Measurements from ENCODE around the gene SPRING1. TPM values are rescaled to one million over a fixed set of nuclear protein-coding genes. Genes with fewer than 3 reads are reported as not detected.
"Not testable (repeated sequence)": the region's sequence is repeated elsewhere in the genome, so short reads cannot be mapped to it uniquely, and the experiment has no call there.

Gene SPRING1
- total RNA-seq, 1 donor from 2014 or later, result 23.2 TPM

DNA sequence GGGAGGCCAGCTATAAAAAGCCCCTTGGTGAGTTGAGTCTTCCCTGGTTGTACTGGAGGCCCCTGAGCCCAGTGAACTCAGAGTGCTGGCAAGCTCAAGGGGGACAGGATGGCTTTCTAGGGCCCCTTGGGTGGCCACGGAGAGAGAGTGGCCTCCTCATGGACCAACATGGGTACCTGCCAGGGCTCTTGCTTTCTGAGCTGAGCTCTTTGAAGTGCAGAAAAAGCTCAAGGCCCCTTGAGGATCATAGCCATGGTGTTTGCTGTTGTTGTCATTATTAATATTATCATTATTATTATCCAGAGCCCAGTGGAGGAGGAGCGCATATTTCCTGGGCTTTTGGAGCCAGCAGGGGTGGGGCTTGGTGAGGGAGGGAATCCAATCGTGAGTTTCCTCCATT is 6.9 kb upstream of the SPRING1 start:
- FAIRE-seq (no peak), DNase-seq (ENCODE audit: low spot score in 2 of 2) (no peak)

DNA sequence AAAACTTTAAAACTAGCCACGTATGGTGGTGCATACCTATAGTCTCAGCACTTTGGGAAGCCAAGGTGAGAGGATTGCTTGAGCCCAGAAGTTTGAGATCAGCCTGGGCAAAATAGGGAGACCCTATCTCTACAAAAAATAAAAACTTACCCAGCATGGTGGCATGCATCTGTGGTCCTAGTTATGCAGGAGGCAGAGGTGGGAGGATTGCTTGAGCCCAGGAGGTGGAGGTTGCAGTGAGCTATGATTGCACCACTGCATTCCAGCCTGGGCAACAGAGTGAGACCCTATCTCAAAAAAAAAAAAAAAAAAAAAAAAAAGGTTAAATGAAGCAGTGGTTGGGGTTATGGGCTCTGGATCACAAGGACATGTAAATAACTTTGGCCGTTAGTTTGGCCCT is 4.9 kb upstream of the SPRING1 start:
- not testable (repeated sequence) for DNase-seq (ENCODE audit: low spot score in 2 of 2); FAIRE-seq

DNA sequence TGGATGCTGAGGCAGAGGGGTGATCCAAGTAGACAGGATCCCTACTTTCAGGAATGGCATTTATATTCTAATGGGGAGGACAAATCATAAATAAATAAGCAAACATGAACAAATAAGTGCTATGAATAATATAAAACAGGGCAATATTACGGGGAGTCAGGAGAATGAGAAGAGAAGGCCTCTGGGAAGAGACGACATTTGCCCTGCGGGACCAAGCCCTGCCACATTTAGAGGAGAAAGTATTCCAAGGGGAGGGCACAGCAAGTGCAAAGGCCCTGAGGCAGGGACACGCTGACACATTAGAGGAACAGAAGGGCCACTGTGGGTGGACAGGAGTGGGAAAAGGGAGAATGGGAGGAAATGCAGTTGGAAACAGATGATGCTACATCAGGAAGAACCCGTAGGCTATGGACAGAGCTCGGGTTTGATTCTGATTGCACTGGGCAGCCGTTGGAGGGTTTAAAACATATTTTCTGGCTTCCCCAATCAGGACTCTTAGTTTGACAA is 1.6 kb upstream of the SPRING1 start:
- no peak for DNase-seq (ENCODE audit: low spot score in 2 of 2)
- FAIRE-seq, result no peak

DNA sequence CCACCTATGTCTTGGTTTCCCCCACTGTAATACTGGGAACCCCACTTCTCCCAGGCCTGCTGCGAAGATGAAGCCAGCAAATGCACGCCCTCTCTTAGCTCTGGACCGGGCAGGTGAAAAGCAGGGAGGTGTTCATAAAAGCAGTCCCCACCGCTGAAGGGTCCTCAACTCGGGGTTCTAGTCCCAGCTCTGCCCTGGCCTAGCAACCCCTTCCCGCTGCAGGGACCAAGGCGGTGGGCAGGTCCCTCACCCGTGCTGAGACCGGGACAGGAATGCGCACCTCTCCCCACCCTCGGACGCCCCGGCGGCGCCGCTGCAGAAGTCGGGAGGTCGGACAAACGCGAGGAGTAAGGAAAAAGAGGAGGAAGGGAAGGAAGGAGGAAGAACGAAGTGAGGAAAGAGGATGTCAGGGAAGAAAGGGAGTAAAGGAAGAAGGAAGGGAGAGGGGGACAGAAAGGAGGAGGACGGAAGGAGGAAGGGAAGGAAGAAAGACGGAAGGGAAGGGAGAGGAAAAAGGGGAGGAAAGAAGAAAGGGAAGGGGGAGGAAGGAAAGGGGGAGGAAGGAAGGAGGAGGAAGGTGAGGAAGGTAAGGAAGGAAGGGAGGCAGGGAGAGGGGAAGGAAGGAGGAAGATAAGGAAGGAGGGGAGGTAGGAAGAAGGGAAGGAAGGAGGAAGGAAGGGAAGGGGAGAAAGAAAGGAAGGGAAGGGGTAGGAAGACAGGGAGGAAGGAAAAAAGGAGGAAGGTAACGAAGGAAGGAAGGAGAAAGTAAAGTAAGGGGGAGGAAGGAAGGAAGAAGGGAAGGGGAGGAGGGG is 701 bp downstream of the SPRING1 start:
- FAIRE-seq, result no peak
- DNase-seq (ENCODE audit: low spot score in 2 of 2), result no peak

DNA sequence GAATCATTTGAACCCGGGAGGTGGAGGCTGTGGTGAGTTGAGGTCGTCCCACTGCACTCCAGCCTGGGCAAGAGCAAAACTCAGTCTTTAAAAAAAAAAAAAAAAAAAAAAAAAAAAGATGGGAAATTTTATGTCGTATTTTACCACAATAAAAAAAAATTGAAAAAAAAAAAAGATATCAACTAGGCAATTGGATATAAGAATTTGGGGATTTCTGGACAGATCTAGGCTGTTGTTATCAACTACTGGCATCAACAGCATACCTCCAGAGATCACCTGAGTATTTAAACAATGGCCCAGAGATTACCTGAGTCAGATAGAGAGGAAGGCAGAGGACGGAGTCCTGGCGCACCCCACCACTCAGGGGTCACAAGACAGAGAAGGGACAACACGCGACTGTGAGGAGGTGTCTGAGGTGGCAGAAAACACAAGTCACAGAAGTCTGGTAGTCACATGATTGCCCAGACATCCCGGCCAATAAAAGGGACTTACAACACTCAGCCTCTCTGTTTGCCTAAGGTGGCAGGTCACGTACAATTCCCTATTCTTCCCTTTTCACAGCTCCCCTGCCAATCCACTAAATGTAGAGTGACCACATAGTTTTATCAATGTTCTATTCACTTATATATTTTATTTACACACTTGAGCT is 1.8 kb downstream of the SPRING1 start:
- FAIRE-seq (no peak), DNase-seq (ENCODE audit: low spot score in 2 of 2) (no peak)

DNA sequence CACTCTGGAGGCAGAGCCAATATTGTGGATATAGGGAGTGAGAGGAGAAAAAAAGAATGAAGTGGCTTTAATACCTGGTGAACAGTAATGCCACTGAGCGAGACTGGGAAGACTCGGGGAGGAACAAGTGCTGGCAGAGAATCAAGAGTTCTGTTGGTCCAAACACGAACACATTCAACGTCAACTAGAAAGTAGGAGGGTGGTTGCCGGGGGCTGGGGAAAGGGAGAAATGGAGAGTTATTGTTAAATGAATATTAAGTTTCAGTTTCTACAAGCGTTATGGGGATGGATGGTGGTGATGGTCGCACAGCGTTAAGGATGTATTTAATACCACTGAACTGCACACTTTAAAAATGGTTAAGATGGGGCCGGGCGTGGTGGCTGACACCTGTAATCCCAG is 2.8 kb downstream of the SPRING1 start:
- FAIRE-seq, result no peak

DNA sequence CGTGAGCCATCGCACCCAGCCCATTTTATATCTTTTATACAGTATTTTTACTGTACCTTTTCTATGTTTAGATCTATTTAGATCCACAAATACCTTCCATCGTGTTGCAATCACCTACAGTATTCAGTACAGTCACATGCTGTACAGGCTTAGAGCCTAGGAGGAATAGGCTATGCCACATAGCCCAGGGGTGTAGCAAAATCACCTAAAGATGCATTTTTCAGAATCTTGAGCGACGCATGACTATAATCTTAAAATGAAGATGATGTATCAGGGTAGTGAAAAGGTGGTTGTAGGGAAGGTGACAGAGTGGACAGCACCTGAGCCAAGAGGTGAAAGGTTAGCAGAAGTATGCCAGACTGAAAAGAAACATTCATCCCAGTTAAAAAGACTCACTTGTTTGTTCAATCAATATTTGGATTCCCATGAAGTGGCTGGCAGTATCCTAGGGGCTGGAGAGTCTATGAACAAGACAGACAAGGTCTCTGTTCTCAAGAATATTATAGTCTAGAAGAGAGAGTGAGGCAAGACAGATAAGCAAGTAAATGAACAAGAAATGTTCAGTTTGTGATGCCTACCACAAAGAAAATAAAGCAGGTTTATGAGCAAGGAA is 3.6 kb downstream of the SPRING1 start:
- no peak for DNase-seq (ENCODE audit: low spot score in 2 of 2)
- FAIRE-seq, result no peak

More for the DNA sequence above, 2.8 kb downstream of the SPRING1 start:
- DNase-seq (ENCODE audit: low spot score in 2 of 2), result no peak

DNA sequence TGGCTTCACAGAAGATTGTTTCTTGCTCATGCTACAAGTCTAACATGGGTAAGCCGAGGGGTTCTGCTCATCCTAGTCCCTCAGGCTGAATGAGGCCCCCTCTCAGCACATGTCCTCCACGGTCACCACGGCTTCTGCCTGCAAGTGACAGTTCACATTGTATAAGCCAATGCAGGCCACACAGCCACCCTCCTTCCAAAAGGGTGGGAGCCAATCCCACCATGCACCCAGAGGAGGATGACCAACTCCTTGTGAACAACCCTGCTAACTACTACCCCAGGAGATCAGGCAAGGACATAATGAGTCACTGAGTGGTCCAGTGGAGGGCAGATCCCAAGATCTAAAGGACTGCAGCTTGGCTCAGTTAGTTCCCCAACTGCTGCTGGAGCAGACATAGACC is 6.1 kb downstream of the SPRING1 start:
- DNase-seq (ENCODE audit: low spot score in 2 of 2) (no peak), FAIRE-seq (no peak)

DNA sequence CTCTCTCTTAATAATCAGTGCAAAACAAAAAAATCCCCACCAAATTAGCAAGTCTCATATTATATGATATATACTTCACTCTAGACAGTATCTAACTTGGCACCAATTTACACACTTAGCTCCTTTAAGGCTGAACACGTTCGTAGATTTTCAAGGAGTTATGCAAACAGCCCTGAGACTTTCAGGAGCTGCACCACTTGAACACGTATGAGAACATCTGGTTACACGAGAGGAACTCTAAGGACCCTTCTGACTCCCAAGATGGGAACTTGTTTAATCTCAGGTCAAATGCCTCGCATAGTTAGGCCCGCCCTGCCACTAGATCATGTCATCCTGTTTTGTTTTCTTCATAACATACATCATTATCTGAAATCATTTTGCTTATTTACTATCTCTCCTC is 10.0 kb downstream of the SPRING1 start:
- FAIRE-seq (no peak), DNase-seq (ENCODE audit: low spot score in 2 of 2) (no peak)

DNA sequence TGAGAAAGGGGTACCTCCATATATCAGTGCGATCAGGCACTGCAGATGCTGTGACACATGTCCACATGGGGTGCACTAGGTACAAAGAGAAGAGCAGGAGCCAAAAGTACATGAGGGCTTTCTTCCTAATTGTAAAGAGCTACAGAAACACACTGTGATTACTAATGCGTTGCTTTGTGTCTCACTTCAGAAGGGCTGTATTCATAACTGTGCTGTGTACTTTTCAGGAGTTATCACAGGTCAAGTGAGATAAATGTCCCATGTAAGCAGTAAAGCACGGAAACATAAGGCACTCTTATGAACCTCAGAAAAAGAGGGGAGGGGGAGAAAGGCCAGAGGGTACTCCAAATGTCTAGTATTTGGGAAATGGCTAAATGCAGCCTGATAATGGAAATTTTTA is 10.6 kb downstream of the SPRING1 start:
- DNase-seq (ENCODE audit: low spot score in 2 of 2) (no peak), FAIRE-seq (no peak)

DNA sequence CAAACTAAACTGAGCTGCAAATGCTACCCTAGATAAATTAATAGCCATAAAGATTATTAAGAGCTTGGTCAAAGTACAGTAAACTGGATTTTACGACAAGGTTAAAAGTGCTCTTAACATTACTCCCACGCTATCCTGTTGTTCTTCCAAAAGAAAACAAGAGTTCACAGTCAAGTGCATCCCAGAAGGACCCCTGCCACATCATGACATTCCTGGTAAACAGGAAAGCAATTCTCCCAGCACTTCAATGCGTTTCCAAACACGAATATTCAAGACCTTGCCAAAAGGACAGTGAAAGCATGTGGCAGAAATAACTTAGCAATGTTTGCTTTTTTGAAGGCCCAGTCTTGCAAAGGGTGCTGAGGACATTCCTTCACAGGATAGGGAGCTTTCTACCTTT is 11.2 kb downstream of the SPRING1 start:
- FAIRE-seq, result no peak
- no peak for DNase-seq (ENCODE audit: low spot score in 2 of 2)

DNA sequence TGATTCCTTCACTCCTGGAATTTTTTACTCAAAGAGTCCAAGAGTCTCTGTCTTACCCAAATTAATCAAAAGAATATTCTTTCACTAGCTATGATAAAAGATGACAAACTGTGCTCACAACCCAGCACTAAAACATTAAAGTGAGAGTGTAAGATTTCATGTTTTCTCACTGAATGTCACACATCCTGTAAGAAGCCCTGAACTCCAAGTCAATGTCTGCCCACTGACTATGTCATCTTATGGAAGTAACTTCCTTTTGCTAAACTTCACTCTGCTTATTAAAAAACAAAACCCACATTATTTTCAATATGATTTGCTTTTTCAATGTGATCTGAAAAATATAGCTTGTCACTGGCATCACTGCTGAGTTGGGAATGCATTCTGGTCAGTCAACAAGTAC is 15.6 kb downstream of the SPRING1 start:
- no peak for FAIRE-seq

DNA sequence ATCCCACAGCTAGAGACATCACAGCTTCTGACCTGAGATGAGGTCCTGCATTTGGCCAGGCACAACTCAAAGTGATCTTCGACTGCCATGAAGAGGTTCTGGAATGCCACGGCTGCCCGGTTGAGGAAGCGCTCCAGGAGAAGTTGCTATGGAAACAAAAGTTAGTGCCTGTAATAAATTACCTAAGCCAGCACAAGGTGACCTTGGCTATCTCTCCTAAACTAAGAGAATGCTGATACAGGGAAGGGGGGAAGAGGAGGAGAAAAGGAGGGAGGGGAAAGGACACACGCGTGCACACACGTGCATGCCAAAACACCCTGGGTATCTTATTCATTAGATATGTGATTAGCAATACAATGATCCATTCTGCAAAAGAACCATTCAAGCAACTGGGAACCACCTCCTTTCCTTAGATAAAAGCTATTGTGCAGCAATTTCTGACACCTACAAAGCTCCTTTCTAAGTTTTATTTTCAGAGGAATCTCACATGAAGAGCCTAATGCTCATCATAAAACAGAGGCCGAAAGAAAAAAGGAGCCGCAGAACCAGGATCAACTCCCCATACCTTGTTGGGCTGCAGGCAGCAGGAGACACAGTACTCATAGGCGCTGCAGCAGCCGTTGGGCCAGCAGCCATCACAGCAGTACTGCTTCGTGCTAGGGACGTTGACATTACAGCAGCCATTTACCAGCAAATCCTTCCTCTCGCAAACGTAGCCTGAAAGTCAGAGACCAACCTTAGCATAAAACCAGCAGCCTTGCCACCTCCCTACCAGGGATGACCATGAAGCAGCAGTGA is 17.9 kb downstream of the SPRING1 start:
- FAIRE-seq, result no peak
- no peak for DNase-seq (ENCODE audit: low spot score in 2 of 2)

More for the DNA sequence above, 15.6 kb downstream of the SPRING1 start:
- DNase-seq (ENCODE audit: low spot score in 2 of 2), result no peak

DNA sequence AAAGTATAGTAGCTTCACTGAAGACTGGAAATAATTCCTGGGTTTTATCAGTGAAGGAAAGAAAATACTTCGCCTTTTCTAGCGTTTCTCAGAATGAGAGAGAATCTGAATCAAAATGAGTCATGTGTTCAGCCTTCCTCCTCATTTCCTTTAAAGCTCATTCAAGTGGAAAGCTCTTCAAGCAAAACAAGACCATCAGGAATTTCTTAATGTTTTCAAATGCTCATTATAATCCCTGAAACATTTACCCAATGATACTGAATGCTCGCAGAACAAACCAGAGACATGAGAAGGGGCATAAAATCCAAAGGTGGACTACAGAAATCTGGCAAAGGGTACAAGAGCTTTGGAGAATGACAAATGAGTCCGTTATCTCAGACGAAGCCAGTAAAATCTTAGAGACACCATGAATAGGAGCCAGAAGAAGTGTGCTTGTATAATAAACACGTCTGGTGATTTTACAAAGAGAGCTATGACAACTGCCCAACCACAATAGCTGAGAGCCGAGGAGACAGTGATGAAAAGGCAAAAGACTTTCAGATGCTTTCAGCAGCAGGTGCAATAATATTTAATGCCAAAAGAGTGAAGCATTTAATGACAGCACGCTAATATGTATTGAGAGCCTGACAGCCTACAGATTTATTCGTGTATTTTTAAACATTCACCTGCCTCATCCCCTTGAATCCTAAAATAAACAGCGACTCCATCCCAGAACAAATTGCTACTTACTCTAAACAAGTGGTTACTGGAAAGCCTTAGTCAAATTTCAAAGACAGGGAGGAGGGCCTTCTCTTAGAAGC is 19.0 kb downstream of the SPRING1 start:
- no peak for DNase-seq (ENCODE audit: low spot score in 2 of 2)

DNA sequence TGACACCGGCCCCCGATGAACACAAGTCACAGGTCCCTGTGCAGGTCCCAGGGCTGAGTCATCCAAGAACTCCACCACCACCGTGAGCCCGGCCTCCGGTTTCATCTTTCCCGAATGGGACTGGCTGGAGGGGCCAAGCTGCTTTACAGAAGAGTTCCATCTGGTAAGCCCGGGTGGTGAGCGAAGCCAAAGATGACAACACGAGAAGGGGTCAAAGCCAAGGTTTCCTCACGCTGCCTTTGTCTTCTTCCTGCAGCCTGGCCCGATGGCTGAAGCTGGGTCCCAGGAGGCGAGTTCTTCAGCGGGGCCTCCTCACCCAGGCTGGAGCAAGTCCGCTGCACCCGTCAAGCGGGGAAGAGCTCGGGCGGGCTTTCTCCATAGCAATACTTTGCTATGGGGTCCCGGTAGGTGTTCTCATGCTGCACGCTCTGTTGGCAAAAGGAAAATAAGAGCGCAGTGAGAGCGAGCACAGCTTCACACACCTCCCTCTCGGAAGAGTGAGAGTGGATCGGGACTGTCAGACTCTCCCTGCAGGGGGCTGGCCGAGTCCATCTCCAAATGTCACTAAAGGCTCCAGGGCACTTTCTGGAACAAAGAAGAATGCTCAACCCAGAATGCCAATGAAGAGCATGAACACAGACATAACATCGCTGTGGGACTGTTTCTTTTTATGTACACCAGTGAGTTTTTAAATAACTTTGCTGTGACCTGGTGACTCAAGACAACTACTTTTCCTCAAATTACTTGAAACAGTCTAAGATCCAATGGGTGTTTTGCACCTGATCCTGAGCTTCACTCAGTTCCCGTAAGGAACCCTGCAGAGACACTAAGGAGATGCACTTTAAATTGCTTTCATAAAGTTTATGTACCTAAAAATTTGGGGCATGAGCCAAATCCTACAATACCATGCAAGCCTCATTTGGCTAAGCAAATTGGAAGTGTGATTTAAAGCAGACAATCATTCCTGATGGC is 20.1 kb downstream of the SPRING1 start:
- DNase-seq (ENCODE audit: low spot score in 2 of 2), result no peak

More for the DNA sequence above, 19.0 kb downstream of the SPRING1 start:
- FAIRE-seq, result no peak

DNA sequence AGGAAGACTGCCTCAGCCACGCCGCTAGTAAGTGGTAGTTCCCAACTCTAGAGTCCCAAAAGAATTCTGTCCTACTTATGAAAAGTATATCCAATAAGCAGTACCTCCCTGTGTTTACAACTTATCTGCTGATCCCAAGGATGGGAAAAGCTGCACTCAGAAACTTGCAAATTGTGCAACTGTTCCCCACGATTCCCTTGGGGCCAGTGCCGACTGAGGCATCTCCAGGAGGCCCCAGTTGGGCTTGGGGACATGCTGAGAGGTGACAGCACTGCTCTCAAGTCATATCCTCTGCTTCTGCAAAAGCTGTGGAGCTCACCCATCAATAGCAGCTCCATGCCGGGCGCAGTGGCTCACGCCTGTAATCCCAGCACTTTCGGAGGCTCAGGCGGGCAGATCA is 23.7 kb downstream of the SPRING1 start:
- DNase-seq (ENCODE audit: low spot score in 2 of 2), result no peak
- no peak for FAIRE-seq

More for the DNA sequence above, 20.1 kb downstream of the SPRING1 start:
- FAIRE-seq, result no peak

DNA sequence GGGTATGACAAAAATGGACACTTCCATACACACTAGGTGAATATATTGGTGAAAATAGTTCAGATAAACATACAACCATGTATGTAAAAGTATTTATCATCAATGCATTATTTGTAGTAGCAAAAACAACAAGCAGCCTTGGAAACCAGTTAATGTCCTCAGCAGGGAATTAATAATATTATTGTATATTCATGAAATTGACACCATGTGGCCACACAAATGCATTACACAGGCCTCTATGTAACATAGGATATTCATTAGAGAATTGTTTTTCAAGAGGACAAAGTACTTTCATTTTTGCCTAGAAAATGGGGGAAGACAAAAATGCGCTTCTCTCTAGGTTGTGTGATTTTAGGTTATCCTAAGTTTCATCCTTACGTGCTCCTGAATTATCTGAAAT is 24.3 kb downstream of the SPRING1 start:
- DNase-seq (ENCODE audit: low spot score in 2 of 2) (no peak), FAIRE-seq (no peak)

DNA sequence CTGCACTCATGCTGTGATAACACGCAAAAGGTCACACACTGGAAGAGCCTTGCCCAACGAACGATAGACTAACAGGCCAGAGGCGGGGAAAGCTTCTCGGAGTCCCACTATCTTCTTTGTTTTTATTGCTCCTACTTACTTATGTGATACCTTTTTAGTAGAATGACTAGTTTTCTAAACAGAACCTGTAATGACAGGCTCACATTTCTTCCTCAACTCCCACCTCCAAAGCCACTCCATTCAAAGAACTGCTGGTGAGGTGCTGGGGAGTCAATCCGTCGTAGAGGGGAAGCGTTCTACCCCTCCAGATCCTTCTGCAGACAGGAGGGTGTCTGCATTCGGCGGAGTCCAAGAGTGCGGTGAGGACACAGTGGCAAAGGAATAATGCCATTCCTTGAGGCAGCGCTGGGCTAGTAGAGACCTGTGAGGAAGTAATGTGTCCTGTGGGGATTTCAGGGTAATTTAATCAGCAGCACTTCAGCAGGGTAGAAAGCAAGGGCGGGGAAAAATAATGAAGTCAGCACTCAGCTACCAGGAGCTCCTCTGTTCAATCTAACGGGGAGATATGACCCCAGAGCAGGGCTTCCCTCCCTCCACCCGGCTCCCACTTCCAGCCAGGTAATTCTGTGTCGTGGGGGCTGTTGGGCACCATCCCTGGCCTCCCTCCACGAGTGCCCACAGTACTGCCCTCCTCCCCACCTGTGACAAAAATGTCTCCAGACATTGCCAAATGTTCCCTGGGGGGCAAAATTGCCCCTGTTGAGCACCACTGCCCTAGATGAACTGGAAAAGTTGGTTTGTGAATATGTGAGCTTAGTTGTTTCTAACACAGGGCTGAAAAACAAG is 25.2 kb downstream of the SPRING1 start:
- DNase-seq (ENCODE audit: low spot score in 2 of 2) (no peak), FAIRE-seq (no peak)
